ENCODE results near the gene WEE2.

GRCh38 chr7:141715794-141716689, 7.9 kb downstream of the WEE2 start:
- no peak for TF ChIP-seq CTCF (IDR thresholded peaks at IDR 0.05)
- no peak for TF ChIP-seq POLR2A (IDR thresholded peaks at IDR 0.05)
- TF ChIP-seq POLR2AphosphoS5 (IDR thresholded peaks at IDR 0.05): no peak

All from breast epithelium (tissue), 3 donors.